SK-N-SH treated with all-trans-retinoic acid at 6 μM for 48 hours (cell line): Measurements from ENCODE around the gene CHST11.

Experiments
- ARNTL ChIP-seq: fragments of 450-650 bp; formaldehyde crosslinking; IDR thresholded peaks from 2 replicates; pipeline ENCODE4 v1.5.0; 2020; ENCODE audit warnings: low read depth, mild to moderate bottlenecking, moderate library complexity, borderline replicate concordance
- CREB5 ChIP-seq: fragments of 250-450 bp; sonication (Bioruptor Pico); IDR thresholded peaks from 2 replicates; pipeline ENCODE4 v1.5.1; 2020; ENCODE audit warnings: low read depth, mild to moderate bottlenecking, moderate library complexity
- CSDC2 ChIP-seq: fragments of 250-450 bp; sonication (Bioruptor Pico); IDR thresholded peaks from 2 replicates; pipeline ENCODE4 v1.5.0; 2020; ENCODE audit warnings: mild to moderate bottlenecking, moderate library complexity
- CSRNP3 ChIP-seq: fragments of 250-450 bp; sonication (Bioruptor Pico); IDR thresholded peaks from 2 replicates; pipeline ENCODE4 v1.5.1; 2021; ENCODE audit warnings: mild to moderate bottlenecking, moderate library complexity
- ESRRG ChIP-seq: fragments of 250-450 bp; sonication (Bioruptor Pico); IDR thresholded peaks from 2 replicates; pipeline ENCODE4 v1.6.1; 2021; ENCODE audit warnings: mild to moderate bottlenecking
- PATZ1 ChIP-seq: fragments of 250-450 bp; sonication (Bioruptor Pico); IDR thresholded peaks from 2 replicates; pipeline ENCODE4 v1.8.0; 2020; ENCODE audit warnings: mild to moderate bottlenecking, moderate library complexity, borderline replicate concordance
- PPARA ChIP-seq: fragments of 250-450 bp; sonication (Bioruptor Pico); IDR thresholded peaks from 2 replicates; pipeline ENCODE4 v1.5.0; 2020; ENCODE audit warnings: mild to moderate bottlenecking, borderline replicate concordance
- TCF4 ChIP-seq: fragments of 250-450 bp; sonication (Bioruptor Pico); IDR thresholded peaks from 2 replicates; pipeline ENCODE4 v1.8.0; 2021; ENCODE audit warnings: mild to moderate bottlenecking, moderate library complexity, borderline replicate concordance

GRCh38 chr12:104721936-104722335 is 265.2 kb downstream of the CHST11 start:
- TF ChIP-seq ARNTL (CRISPR knock-in tag) (no peak), CSRNP3 (no peak), ESRRG (CRISPR knock-in tag) (no peak), PATZ1 (CRISPR knock-in tag) (no peak), CSDC2 (CRISPR knock-in tag) (no peak), TCF4 (no peak), CREB5 (CRISPR knock-in tag) (no peak), PPARA (CRISPR knock-in tag) (no peak)
